ENCODE results near the gene GNPTAB.
"Not testable (repeated sequence)": the region's sequence is repeated elsewhere in the genome, so short reads cannot be mapped to it uniquely, and the experiment has no call there.

GNPTAB gene

GRCh38 chr12:101738920-101739665 is 91.7 kb downstream of the GNPTAB start, which contains the start of gene SYCP3:
TSS of gene SYCP3 (minus strand) at chr12:101739462. CDS start at chr12:101737935, 1,527 bp downstream.
- DNase-seq (ENCODE audit: low read depth), result no peak
- TF ChIP-seq, protein P1, sequence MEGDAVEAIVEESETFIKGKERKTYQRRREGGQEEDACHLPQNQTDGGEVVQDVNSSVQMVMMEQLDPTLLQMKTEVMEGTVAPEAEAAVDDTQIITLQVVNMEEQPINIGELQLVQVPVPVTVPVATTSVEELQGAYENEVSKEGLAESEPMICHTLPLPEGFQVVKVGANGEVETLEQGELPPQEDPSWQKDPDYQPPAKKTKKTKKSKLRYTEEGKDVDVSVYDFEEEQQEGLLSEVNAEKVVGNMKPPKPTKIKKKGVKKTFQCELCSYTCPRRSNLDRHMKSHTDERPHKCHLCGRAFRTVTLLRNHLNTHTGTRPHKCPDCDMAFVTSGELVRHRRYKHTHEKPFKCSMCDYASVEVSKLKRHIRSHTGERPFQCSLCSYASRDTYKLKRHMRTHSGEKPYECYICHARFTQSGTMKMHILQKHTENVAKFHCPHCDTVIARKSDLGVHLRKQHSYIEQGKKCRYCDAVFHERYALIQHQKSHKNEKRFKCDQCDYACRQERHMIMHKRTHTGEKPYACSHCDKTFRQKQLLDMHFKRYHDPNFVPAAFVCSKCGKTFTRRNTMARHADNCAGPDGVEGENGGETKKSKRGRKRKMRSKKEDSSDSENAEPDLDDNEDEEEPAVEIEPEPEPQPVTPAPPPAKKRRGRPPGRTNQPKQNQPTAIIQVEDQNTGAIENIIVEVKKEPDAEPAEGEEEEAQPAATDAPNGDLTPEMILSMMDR (conservative IDR thresholded peaks at IDR 0.05; ENCODE audit: low read depth, low read length), result no peak
- H3K4me3 ChIP-seq (ENCODE audit: low read length), result no peak within 1 kb of the TSS

GRCh38 chr12:101737476-101737875 is 93.3 kb downstream of the GNPTAB start:
- TF ChIP-seq, protein P1 (conservative IDR thresholded peaks at IDR 0.05; ENCODE audit: low read depth, low read length), result no peak
- no peak for DNase-seq (ENCODE audit: low read depth)
- no peak overlapping the region for H3K4me3 ChIP-seq (ENCODE audit: low read length)

GRCh38 chr12:101734482-101734881 is 96.3 kb downstream of the GNPTAB start:
- DNase-seq (ENCODE audit: low read depth); H3K4me3 ChIP-seq (ENCODE audit: low read length): not testable (repeated sequence)

- TF ChIP-seq, protein P1 (conservative IDR thresholded peaks at IDR 0.05; ENCODE audit: low read depth, low read length), result no peak
- no peak overlapping the region for H3K4me3 ChIP-seq (ENCODE audit: low read length)
- no peak for DNase-seq (ENCODE audit: low read depth)
Observed at GRCh38 chr12:101733166-101733565, 97.6 kb downstream of the GNPTAB start.

DNA sequence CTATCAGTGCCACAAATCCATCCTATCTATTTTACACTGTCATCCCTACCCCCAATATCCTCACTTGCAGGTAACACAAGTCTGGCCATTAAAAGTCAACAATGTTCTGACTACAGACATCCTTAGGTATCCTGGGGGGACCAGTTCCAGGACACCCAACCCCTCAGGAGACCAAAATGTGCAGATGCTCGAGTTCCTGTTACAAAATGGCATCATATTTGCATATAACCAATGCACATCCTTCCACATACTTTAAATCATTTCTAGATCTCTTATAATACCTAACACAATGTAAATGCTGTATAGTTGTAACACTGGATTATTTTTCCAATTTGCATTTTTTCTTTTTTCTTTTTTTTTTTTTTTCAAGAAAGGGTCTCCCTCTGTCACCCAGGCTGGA is 98.4 kb downstream of the GNPTAB start:
- no peak for DNase-seq (ENCODE audit: low read depth)
- TF ChIP-seq, protein P1 (conservative IDR thresholded peaks at IDR 0.05; ENCODE audit: low read depth, low read length), result no peak
- no peak overlapping the region for H3K4me3 ChIP-seq (ENCODE audit: low read length)

- DNase-seq (ENCODE audit: low read depth), result no peak
- TF ChIP-seq, protein P1 (conservative IDR thresholded peaks at IDR 0.05; ENCODE audit: low read depth, low read length), result no peak
- no peak overlapping the region for H3K4me3 ChIP-seq (ENCODE audit: low read length)
Observed at GRCh38 chr12:101729842-101730241, 100.9 kb downstream of the GNPTAB start.

DNA sequence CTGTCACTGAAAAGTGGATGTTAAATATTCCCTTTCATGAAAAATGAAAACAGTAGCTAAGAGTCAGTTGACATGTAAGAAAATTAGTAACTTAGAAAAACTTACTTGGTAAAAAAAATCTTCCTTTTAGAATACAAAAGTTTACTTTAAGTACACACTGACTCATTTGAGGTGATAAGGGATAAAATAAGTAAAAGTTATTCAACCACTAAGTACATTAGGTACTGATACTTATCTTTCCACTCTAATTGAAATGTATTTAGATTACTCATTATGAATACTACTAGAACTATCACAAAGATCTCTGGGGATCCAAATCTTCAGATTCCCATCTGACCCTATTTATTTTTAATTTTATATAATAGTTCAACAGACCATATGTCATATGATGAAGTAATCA is 103.7 kb downstream of the GNPTAB start:
- H3K4me3 ChIP-seq (ENCODE audit: low read length), result no peak overlapping the region
- TF ChIP-seq, protein P1 (conservative IDR thresholded peaks at IDR 0.05; ENCODE audit: low read depth, low read length), result no peak
- no peak for DNase-seq (ENCODE audit: low read depth)

All from retinal pigment epithelial cell (primary cell).